NCI-H1930 (cell line): Measurements from ENCODE around the gene USP15.
A peak's percentile ranks its signal among the peaks of the same experiment; 100 is the strongest.

Experiments used
- DNase-seq, 2 experiments: peaks; one replicate each; lab custom pipeline; 2025; lab: John Stamatoyannopoulos, UW

The USP15 gene

DNA sequence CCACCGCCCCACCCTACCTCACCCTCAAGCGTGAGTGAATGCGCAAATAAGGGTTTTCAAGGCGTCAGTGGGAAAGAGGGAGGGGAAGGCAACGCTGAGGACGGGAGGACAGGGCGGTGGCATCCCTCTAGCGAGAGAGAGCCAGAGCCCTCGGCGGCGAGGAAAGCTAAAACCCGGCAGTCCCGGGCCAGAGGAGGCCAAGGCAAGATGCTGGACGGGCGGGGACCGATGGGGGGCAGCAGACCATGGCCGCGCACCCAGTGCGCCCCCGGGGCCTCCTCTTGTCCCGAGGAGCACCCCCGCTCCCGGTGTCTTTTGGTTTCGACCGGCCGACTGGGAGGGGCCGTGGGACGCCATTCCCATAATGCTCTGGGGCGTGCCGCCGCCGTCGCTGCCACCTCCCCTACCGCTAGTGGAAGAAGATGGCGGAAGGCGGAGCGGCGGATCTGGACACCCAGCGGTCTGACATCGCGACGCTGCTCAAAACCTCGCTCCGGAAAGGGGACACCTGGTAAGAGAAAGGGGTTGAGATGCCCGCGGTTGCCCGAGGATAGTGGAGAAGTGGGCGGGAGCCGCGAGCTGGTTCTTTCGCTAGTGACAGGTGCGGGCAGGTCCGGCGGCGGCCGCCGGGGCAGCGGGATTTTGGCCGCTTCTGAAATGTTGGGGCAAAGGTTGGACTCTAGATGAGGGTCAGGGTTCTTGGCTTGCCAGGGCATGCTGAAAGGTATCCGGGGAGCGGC, at the start of gene USP15:
Gene USP15, plus strand, starts transcription at position 412 of the 740 bp plus-strand sequence. Its CDS starts 11 bp downstream, at position 423.
- peak; percentile 89 to 94 for DNase-seq

DNA sequence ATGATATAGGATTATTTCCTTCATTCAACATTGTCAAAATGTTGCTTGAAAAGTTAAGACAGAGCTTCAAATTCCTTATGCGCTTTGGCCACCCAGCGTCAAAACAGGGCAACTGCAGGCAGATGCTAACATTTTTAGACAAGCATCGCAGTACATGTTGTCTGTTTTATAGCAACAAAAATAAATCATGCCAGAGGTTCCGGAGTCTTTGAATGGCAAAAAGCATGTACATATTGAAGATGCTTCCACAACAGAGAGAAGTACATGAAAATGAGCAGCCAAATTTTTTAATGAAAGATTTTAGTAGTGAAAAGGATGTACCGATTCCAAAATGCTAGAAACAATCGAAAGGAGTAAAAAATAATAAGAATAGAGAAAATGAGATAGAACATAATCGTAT, 49.8 kb upstream of the USP15 start:
- no peak for DNase-seq

DNA sequence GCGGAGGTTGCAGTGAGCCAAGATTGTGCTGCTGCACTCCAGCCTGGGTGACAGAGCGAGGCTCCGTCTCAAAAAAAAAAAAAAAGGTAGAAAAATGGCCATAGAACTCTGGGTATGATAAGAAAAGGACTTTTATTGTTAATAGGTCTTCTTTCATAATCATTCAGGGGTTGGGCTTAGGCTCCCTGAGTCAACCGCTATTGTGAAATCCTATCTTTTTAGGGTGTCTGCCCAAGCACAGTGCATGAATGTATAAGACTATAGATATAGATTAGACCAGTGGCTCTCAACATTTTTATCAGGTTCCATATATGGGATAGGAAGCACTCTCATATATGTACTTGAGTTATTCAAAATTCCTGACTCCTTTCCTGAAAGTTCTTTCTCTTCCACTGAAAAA, 48.7 kb upstream of the USP15 start:
- no peak for DNase-seq

DNA sequence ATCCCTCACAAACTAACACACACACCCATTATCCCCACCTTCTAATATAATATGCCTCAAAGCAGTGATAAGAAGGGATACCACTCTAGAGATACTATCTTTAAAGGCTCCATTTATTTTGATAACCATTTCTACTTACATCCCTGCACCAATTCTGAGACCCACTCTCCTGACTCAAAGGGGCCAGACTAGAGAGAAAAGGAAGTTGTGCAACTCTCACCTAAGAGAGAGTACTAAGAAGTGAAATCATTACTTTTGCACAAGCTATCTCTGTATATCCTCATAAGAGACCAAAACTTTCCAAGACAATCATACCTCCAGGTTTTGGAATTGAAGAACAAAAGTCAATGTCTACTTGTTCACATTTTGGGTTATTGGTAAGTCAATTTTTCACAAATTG, 45.4 kb upstream of the USP15 start:
- DNase-seq: no peak

DNA sequence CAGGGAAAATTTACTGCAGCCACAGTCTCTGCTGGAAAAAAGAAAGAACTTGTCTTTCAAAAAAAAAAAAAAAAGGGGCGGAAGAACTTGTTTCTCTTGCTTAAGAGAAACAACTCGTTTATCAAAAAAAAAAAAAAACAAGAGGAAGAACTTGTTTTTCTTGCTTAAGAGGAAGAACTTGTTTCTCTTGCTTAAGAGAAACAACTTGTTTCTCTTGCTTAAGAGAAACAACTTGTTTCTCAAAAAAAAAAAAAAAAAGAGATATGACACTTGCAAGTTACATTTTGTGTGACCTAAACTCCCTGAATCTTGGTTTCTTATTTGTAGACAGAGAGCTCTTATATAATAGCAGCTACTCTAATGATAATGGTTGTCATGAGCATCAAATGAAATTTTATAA, 44.7 kb upstream of the USP15 start:
- no peak for DNase-seq

DNA sequence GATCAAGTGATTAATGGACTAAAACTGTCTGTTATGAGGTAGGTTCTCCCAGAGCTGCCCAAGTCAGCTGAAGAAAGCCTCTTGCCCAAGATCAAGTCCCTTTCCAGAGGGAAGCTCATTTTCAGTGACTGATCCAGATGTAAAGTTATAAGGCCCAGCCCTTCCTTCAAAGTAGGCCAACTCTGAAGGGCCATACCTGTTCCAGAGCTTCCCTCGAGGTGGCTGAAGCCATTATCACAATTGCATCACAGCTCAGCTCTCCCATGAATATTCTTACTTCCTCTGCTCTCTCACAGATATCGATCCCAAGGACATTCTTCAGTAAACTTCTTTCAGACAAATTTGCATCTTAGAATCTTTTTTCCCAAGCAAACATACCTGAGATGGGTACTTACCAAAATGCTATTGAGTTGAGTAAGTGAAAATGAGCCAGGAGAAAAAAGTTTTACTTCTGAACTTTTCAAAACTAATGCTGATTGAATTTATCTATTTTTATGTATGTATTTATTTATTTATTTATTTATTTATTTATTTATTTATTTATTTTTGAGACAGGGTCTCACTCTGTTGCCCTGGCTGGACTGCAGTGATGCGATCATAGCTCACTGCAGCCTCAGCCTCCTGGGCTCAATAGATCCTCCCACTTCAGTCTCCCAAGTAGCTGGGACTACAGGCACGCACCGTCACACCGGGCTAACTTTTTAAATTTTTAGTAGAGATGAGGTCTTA, 42.6 kb upstream of the USP15 start:
- DNase-seq: no peak

DNA sequence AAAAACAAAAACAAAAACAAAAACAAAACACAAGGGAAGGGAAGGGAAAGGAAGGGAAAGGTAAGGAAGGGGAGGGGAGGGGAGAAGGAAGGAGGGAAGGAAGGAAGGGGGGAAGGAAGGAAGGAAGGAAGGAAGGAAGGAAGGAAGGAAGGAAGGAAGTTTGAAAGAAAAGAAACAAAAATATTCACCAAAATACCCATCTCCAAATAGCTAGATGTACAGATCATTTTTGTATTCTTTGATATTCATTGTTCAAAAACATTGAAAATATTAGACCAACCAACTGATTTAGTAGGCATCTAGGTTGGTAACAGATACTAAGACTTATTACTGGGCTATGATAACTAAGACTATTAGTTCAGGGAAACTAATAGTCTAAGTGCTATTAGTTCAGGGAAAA, 39.1 kb upstream of the USP15 start:
- DNase-seq: no peak

DNA sequence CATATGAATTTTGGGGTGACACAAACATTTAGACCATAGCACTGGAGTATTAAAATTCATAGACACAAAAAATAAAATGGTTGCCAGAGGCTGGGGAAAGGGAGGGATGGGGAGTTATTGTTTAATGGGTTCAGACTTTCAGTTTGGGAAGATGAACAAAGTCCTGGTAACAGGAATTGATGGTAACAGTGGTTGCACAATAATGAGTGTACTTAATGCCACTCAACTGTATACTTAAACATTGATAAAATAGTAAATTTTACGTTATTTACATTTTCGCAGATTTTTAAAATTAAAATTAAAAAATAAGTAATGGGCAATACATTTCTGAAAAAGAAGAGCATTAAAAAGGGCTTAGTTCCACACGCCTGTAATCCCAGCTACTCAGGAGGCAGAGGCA, 35.6 kb upstream of the USP15 start:
- no peak for DNase-seq

DNA sequence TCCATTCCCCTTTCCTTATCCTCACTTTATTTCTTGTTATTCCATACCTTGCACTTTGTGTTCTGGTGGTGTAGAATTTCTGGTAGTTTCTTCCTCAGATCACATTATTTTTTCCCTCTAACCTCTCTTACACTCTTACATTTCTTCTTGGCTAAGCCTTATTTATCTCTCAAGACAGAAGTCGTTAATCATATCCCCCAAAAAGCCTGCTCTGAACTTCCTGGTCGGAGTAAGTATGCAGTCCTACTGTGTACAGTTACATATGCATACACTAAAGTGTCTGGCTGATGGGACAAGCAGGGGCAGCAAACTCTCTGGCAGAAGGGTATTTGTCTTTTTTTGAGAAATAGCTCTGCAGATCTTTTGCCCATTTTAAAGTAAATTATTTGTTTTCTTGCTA, 33.1 kb upstream of the USP15 start:
- no peak for DNase-seq

DNA sequence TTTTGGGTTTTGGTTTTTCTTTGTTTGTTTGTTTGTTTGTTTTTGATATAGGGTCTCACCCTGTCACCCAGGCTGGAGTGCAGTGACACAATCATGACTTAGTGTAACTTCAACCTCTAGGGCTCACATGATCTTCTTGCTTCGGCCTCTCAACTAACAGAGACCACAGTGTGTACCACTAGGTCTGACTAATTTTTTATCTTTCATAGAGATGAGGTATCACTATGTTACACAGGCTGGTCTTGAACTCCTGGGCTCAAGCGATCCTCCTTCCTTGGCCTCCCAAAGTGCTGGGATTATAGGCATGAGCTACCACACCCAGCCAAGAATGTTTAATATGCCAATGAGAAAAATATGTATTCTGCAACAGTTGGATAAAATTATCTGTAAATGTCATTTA, 29.6 kb upstream of the USP15 start:
- DNase-seq: no peak

DNA sequence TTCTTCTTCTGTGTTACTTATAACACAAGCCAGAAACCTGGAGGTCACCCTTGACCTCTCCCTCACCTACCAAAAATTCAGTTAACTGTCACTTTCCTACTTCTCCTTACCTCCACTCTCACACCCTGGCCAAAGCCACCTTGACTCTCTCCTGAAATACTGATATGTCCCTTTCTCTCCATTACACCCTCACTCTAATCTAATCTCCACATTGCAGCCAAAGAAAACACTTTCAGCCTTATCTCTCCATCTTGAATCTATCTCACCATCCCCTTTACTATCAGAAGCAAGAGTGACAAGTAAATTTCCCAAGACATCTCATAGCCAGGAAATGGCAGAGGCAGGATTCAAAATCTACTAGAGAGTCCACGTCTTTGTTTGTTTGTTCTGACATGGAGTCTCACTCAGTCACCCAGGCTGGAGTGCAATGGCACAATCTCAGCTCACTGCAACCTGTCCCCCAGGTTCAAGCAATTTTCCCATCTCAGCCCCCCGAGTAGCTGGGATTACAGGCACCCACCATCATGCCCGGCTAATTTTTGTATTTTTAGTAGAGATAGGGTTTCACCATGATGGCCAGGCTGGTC, 28.0 kb upstream of the USP15 start:
- no peak for DNase-seq

DNA sequence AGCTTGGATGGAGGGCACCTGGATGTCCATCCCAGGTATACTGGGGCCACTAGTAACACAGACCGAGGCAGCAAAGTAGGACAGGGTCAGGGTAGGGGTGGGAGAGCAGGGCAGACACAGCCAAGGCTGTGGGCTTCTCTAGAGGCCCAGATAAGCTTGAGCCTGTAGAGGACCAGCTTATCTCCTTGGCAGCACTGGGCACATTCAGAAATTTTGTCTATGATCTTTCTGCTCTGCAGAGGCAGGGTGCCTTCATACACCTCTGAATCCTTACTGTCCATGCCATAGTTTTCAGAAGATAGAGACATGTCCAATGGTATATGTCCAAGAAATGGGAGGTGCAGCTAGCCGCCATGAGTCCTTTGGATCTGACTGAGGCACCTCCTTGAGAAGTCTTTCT, 26.4 kb upstream of the USP15 start:
- no peak for DNase-seq

DNA sequence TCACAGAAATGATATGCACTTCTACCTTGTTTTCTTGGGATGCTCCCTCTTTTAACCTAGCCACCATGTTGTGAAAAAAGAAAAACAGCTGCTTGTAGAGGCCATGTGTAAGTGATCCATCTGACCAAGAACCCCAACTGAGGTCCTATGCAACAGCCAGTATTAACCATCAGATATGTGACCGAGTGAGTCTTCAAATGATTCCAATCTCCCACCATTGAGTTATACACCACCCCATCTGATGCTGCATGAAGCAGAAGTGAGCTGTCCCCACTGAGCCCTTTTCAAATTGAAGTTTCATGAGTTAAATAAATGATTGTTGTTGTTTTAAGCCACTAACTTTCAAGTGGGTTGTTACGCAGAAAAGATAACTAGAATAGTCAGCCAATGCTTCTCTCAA, 20.6 kb upstream of the USP15 start:
- no peak for DNase-seq

DNA sequence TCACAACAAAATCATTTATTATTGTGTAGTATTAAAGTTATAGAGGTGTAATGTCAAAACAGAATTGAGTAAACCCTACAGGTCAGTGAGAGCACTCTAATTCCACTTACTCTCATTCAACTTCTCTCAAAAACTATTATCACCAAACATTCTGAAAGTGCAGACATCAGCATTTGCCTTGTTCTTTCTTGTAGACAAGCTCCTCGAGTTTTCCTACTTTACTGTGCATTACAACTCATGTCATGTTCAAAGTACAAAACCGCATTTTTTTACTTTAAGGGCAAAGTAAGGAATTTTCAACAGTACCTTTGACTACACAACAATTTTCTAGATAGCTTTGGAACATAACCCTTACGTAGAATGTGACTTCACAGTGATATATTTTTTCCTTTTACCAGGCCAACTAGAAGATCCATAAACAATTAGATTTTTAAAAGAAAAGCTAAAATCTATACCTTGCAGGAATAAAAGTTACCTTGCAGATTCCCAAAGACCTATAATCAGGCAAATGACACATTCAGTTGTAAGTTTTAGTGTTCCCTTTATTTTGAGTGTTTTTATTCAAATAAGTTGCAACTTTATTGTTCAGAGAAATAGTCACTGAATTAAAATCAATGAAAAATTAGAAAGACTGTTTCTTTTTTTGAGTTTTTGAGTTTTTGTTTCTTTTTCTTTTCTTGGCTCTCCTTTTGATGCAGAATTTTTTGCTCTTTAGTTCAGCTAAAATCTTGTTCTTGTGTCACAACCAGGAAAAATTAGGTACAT, 12.7 kb upstream of the USP15 start:
- DNase-seq: no peak

DNA sequence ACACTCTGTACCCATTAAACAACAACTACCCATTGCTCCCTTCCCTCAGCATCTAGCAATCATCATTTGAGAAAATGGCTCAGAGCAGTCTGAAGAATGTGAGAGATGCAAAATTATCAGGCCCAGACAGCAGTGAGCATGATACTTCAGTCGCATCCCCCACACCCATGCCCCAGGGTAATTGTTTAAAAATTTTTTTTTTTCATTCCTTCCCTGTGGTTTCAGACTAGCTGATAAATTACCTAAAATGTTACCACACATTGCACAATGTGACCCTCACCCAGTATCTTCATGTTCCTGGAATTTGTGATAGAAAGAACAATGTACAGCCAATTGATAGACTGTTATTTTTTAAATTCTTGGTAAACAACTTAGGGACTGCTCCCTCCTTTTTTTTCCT, 11.3 kb upstream of the USP15 start:
- no peak for DNase-seq

DNA sequence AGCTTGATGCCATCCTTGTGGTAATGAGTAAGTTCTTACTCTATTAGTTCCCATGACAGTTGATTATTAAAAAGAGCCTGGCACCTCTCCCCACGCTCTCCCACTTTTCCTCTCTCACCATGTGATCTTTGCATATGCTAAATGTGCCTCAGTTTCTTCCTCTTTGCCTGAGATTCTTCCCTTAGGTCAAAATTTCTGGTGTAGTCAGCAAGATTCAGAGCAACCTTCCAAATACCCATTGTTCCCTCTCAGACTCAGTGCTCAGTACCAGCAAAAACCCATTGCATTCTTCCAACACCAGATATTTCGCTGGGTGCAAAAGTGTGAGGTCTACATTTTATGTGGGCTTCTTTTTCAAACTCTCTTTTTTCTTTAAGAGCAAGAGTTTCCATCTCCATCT, 10.8 kb upstream of the USP15 start:
- no peak for DNase-seq

DNA sequence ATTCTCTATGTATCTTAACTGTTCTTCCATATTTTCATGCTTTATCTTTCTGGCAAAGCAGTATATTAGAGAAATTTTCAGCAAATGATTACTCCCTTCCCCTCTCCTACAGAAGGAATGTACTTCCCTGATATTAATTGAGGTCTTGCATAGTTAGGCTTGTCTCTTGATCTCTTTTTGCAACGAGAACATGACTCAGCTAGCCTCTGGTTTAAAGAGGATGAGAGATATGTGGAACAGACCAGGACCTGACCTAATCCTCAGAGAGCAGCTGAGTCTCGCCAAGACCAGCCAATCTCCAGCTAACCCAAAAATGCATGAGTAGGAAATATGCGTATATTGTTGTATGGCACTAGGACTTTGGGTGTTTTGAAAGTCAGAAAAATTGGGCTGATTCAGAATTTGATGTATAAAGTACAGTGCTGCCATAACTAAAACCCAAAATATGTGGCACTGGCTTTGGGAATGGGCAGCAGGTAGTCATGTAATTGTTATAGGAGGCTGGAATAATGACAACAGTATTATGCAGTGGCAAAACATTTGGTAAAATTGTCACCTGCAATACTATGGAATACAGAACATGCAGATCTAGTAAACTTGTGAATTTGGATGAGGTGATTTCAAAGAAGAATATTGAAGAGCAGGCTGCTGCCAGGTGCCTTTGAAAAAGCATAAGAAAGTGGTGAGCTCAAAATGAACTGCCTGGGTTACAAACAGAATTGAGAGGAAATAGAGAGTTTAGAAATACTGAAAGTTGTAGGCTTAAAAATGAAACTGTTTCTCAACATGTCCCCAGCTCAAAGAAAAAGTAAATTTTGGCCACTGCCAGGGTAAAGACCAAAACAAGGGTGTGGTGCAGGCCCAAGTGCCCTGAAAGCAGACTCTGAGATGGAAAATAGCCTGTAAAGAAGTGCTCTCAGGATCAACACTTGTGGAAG, 9.3 kb upstream of the USP15 start:
- no peak for DNase-seq

DNA sequence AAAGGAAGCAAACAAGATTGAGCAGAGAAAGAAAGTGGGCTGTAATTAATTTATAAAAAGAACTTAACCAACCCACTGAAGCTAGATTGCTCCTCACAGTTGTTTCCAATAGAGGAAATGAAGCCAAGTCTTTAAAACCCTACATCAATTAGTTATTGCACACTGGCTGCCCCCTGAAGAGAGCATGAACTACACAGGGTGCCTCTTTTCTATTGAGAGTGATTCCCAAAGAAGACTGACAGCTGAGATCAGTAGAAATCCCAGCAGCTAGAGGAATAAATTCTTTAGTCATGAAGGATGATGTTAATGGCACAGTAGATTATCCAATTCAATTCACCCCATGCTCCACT, 8.6 kb upstream of the USP15 start:
- no peak for DNase-seq

DNA sequence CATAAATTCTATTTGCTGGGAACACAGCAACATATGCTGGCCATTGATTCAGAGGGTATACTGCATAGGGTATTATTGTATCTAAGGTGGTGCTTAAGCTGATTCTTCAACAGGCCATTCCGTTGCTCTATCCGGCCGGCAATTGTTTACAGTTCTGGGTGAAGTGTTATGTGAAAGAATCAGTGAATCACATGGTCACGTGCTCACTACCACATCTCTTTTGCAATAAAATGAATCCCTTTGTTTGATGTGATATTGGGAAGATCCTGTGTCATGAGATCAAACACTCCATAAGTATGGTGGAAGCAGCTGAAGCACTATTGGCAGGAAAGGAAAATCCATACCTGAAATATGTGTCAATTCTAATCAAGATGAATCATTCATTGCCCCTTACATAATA, 7.6 kb upstream of the USP15 start:
- DNase-seq: no peak

DNA sequence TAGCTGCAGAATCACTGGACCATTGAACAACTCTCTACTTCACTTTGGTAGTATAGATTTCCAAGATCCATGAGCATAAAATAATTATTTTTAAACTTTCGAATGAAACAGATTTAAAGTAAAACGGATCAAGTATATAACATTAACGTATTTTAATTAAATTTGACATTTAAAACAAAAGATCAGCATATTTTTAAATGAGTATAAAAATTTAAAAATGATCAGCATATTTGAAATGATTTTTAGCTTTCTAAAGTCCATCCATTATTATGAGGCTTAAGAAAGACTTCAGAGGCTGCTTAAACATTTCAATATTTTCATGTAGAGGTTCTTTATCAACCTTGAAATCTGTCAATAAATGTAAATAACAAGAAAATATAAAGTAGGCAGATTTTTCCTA, 5.2 kb upstream of the USP15 start:
- no peak for DNase-seq

DNA sequence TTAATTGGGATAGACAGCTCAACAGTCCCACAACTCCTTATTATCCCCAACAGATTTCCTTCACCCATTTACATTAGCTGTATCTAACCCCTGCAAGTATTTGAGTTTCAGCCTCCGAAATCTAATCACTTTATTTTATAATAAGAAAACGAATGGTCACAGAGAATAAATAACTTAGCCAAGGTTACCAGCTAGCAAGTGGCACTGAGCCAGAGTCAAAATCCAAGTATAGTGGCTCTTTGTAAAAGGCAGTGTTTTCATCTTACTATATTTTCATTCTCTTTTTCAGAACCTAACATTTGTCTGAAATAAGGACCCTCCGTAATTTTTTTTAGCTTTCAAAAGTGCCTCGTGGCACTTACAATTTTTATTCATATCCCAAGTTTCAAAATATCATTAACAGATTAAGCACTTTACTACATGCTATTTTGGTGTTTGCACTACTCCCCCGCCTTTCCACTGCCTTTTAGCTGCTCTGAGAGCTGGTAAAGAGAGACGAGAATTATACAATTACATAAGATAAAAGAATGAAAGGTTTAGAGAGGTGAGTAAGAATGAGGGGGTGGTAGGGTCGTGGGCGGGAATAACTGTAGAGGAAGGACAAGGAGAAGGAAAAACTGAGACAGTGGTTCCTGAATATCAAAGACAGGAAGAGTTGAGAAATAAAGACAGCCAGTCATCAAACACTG, 3.7 kb upstream of the USP15 start:
- DNase-seq: no peak
